Amniotic epithelial cell (primary cell): ENCODE measurements around the gene LHFPL6.

Source experiments
- DNase-seq: peaks from one replicate; pipeline ENCODE4 v3.0.0-alpha.2; 2010; ENCODE audit warnings: low read depth

LHFPL6 gene

DNA sequence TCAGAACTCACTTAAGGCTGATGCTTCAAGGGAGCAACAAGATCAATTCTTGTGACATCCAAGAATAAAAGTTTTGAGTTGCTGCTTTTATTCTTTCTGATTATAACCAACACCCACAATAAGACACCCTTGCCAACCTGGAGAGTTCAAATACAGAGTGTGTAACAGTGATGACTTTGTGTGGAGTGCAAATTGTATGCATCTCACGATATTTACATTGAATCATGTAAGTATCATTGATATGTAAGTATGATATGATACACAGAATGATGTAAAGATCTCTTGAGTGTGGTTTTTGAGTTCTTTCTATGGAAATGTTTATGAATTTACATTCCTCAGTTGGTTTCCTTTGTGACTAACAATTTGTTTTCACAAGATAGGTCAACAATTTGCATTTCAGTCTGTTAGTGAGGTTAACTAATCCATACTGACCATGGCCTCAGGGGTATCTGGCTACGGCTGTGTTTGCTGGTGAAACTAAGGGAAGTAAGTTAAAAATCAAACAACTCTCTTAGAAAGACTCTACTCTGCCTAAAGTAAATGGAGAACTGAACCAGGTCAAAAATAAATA, 12.4 kb downstream of the LHFPL6 start:
- DNase-seq, result no peak

DNA sequence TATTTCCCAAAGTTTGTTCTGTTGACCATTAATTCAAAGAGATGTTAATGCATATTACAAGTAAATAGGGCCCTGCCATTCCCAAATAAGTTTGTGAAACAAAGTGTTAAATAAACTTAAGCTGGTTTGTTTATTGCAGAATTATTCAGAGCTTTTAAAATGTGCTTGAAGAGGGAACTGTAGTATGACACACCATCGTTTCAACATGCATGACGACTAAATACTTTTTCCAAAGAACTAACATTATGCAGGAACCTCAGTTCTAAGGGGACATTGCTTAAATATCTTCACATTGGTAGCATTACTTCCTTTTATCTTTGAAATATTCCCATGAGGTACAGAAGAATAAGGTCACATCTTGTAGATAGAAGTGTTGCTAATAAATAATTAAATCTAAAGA, 14.6 kb downstream of the LHFPL6 start:
- peak; percentile 23 for DNase-seq

DNA sequence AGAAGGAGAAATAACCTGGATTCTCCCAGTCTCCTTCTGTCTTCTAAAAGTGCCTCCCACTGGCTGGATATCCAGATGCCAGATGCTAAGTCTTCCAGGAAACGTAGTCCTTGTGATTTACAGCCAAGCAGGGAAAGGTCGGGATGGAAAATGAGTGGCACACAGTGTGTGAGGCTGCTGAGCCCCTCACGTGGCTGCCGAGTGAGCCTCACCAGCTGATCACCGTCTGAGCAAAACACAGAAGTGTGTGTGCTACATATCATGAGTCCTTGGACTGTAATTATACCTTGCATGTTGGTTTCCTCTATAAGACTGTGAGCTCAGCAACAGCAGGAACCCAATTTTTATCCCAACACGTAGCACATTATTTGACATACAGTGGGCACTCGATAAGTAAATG, 15.1 kb downstream of the LHFPL6 start:
- DNase-seq, result no peak

DNA sequence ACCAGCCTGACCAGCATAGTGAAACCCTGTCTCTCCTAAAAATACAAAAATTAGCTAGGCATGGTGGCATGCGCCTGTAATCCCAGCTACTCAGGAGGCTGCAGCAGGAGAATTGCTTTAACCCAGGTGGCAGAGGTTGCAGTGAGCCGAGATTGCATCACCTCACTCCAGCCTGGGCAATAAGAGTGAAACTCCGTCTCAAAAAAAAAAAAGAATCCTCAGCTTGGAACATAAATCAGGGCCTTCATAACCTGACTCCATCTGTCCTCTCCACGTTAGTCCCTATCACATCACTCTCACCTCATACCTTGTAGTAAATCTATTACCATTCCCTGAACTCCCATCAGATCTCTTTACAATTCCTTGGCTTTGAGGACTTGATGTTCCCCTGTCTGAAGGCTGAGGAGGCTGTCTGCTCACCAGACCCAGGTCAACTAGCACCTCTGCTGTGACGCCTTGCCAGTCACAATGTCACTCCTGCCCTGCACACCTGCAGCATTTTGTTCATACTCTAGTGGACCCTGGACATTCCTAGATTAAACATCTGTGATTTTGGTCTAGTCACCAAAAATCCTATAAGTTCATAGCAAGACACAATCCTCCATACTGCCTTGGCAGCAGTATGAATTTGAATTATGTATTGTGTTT, 15.9 kb downstream of the LHFPL6 start:
- no peak for DNase-seq

DNA sequence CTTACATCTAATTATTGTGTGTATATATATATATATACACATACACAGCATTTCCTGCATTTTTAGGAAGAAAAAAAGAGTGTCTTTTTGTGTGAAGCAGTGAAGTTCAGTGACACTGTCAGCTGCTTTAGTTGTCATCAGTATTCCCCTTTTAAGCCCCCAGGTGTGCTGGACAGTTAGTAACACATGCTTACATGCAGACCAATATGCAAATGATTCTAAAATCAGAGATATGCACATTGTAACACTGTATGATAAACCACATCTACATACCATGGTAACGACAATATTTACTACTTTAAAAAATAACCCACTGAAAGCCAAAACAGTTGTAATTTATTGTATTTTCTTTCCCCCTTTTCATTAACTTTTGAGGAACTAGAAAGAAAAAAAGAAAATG, 16.8 kb downstream of the LHFPL6 start:
- DNase-seq, result no peak

DNA sequence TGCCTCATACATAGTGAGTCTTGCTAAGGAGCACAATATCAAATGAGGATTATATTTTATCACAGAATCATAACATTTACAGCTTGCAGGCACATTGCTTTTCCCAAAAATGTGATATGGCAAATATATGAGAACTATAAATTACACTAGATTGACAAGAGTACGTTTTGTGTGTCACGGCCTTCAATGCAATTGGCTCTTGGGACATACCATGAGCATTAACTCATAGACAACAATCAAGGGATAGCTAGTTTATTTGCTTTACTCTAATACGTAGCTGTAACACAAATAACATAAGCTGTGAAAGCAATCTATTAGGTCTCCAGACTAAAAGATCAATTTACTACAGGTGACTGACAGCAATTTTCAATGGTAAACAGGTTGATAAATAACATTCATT, 17.8 kb downstream of the LHFPL6 start:
- DNase-seq, result no peak

DNA sequence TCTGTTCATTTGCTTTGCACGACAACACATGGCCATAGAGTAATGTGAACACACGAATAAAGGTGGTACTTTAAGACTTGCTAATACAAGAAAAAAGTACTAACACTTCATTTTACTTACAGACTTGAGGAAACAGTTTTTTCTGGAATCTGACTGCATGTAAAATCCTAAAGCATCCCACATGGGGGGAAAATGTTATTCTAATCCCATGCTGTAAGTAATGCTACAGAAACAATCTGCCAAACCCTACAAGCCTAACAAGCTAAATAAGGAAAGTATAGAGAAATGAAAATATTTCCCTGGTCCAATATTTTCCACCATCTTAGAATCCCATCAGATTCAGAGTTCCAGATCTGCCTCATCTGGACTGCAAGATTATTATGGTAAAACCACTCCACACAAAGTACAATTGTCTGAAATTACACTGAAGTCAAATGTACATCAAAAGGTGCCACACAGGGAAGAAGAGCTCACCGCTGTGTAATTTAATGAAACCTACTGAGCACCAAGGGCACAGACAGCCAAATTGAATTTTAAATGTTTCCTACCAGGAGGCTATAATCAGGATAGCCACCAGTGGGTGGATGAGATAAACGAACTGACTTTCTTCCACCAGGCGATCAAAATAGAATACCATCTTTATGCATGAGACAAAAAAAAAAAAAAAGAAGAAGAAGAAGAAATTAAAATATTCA, 22.0 kb downstream of the LHFPL6 start:
- DNase-seq, result no peak

DNA sequence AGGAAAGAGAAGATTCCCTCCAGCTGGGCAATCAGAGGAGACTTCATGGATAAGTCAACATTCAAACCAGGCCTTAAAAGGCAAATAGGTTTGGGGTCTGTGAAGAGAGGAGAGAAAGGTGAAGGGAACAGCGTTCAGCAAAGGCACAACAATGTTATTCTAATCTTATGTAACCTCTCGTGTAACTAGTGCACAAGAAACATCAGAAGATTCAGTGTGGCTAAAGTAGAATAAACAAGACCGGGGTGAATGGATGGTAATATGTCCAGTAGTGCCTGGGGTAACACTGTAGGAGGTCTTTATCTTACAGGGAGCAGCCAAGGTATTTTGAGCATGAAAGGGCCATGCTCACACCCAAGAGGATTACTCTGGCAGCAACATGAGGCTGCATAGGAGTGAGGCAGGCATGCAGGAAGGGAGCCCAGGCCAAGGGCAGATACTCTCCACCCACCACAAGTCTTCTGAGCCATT, 24.1 kb downstream of the LHFPL6 start:
- no peak for DNase-seq

DNA sequence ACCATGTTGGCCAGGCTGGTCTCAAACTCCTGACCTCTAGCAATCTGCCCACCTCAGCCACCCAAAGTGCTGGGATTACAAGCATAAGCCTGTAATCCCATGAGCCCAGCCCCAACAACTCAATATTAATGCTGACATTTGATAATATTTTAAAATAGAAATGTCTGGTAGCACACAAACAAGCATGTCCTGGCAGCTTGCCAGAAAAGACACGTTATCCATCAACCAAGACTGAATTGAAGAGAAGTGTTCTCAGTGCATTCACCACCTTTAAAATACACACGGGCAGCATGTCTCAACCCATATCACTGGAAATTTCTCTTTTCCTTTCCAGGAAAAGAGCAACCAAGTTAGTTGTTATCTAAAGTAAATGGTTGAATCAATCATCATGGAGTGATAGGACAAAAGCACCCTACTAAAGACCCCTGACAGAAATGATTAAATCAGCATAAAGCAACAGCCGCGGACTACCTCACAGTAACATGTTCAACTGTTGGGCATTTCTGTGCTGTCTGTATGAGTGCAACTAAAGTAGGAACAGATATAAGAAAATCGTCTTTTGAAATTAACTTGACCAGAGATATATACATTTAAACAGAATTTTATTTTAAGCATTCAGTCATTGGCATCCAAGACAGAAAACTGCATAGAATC, 25.0 kb downstream of the LHFPL6 start:
- DNase-seq, result no peak

DNA sequence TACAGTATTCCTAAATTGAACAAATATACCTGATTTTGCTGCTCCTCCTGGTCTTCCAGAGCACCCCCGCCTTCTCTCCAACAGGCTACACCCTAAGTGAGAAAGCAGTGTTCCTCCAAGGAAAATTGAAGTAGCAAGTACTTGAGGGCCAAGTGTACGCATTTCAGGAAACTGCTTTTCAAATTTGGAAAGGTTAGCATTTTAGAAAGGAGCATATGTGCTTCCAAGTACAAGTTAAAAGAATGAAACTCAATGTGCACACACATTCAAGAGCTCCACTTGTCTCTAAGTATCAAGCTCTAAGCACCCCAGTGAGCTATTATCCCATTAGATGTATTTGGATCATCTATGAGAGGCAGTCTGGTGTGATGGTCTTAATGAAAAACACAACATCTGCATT, 25.8 kb downstream of the LHFPL6 start:
- DNase-seq, result no peak

DNA sequence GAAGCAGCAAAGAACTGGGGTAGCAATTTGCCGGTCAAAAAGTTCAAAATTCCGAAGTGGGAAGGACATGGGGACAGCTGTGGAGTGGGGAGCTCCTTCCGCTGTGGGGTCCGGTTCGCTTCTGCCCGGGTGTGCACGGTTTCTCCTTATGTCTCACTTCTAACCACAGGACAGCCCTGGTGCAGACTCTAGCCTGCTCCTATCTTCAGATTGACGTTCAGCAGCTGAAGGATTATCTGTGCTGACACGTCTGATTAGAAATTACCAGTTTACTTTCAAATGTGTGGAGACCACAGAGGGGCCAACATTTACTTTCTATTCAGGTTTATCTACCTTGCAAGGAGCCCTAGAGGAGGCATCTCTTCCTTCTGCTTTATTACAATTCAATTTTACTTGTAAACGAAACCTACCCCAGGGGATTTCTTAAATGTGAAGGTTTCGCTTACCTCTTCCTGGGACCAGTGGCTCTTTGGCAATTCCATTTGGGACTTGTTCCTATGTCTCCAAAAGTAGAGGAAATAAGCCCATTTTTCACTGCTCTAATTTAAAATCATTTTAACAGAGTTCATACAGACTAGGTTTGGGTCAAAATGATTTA, 27.3 kb downstream of the LHFPL6 start:
- no peak for DNase-seq

DNA sequence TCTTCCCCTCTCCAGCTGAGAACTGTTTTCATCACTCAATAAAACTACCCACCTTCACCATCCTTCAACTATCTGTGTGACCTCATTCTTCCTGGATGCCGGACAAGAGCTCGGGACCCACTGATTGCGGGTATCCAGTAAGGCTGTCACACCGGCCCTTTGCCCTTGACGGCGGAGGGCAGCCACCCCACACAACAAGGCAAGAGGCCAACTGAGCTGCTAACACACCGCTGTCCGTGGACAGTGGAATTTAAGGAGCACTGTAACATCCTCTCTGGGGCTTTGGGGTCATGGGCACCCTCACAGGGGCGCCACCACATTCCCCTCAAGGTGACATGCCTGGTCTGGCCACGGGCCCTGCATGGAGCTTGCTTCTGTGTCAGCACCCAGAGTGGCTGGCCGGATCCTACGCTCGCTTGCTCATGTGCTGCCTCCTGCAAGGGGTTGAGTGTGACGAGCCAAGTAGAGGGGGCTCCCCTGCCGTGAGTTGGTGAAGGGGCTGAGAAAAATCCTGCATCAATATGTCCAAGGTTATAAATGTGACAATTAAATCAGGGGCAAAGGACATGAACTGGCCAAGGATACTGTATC, 31.4 kb downstream of the LHFPL6 start:
- no peak for DNase-seq

DNA sequence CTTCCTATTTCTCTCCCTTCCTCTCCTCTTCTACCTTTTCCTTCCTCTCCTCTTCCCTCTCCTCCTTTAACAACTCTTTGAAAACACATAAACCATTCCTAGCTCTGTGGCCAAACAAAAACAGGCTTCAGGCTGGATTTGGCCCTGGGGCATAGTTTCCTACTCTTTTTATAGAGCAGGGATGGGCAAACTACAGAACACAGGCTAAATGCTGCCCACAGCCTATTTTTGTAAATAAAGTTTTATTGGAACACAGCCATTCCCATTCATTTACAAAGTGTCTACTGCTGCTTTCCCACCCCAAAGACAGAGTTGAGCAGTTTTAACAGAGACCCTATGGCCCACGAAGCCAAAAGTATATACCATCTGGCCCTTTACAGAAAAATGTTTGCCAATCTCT, 35.4 kb downstream of the LHFPL6 start:
- DNase-seq, result no peak

DNA sequence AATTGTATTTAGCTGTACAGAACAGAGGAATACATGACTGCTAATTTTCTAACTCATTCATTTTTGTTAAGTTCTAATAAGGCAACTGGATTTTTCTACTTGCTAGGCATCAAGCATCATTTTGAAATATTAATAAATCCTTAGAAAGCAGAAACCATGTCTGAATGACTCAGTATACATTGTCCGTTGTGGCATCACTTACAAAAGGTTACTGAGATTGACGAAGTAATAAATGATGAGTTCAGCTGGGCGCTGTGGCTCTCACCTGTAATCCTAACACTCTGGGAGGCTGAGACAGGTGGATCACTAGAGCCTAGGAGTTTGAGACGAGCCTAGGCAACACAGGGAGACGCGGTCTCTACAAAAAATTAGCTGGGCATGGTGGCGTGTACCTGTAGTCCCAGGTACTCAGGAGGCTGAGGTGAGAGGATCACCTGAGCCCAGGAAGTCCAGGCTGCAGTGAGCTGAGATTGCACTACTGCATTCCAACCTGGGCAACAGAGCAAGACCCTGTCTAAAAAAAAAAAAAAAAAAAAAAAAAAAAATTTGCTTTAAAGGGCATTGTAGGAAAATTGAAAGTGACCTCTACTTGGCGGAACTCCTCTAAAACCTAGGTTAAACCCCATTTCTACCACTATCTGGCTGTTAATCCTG, 36.6 kb downstream of the LHFPL6 start:
- DNase-seq, result no peak

DNA sequence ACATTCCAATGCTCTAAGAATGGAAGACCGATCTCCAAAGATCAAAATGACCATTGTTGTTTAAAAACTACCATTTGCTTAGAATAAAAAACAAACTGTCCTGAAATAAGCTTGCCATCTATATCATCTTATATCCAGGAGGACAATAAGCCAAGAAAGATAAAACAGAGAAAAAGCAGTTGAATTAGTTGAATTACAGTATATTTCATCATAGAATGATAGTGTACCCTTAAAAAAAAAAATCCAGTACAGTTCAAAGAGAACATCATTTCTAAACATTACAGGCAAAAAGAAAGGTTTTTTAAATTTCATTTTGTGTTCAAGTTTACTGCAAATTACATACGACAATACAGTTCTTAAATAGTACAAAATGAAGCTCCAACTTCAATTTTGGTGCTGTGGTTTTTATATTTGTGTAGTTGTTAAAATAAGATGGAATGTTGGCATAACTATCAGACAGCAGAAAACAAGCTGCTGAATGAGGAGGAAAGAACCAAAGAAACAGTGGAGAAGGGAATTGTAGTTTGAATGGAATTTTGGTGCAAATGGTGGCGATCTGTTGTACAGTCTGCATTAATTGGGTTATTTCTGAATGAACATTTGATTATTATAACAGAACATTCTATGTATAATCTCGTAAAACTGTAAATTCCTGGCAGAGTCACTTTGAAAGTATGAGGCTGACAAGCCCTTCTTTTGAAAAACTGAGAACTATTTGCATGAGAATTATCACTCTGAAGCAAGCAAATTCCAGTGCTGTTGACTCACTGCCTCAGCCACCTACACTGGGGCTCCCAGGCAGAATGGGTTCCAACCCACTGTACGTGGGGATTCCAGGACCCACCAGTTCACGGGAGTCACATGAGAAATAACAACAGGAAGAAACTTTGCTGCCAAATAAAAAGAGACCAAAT, 37.7 kb downstream of the LHFPL6 start:
- DNase-seq, result peak; percentile 90

DNA sequence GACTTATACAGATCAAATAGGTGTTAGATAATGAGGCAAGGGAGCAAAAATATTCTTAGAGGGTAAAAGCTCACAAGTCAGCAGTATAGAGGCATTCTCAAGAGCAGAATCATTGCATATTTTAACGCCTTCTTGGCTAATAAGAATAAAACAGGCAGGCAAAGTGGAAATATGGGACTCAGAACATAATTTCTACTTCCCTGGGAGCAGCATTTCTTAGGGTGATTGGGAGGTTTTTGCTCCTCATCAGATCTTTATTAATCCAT, 39.6 kb downstream of the LHFPL6 start:
- DNase-seq, result no peak

DNA sequence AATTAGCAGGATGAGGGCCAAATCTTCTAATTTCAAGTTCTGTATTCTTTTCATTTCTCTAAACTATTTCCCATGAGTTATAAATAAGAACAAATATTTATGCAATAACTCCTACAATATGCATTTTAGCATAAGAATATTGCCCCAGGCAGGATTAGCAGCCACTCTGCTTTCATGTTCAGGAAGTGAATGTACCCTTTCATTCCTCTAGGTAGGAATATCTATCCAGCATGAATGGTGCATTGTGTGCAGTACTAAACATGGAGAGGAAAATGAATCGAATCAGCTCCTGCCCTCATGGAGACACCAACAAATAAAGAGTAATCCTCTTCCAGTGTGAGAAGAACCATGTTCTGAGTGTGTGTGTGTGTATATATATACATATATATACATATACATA, 41.0 kb downstream of the LHFPL6 start:
- DNase-seq, result no peak

DNA sequence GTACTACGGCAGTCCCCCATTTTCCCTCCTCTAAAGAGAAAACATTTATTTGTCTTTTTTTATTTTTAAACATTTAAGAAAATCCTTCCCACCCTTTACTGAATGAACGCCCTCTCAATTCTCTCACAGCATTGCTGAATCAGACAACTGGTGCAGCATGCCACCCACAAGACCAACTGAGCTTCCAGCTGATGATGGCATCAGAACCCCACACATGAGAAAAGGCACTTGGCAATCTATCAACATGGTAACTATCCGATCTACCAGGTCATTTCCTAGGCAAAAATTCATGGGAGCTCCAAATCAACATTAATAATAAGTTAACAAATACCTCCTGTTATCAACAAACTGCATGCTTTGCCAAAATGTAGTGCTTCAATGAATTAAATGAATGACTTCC, 43.1 kb downstream of the LHFPL6 start:
- DNase-seq, result no peak

DNA sequence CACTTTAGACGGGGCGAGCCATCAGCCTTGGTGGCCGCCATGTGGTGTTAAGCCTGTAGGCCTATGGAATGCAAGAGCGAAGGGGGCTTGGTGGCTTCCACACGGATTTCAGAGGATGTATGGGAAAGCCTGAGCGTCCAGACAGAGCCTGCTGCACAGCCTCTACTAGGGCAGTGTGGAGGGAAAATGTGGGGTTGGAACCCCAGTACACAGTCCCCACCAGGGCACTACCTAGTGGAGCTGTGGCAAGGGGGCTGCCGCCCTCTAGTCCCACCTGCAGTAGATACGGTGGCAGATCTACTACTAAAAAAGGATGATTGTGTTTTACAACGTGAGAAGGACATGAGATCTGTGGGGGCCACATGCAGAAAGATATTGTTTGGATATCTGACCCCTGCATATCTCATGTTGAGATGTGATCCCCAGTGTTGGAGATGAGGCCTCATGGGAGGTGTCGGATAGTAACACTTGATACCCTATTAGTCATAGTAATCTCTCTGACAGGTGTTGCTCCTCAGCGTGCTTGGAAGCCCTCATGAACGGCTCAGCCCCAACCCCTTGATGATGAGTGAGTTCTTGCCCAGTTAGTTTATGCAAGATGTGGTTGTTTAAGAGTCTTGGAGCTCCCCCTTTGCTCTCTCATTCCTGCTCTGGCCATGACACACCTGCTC, 45.6 kb downstream of the LHFPL6 start:
- no peak for DNase-seq

DNA sequence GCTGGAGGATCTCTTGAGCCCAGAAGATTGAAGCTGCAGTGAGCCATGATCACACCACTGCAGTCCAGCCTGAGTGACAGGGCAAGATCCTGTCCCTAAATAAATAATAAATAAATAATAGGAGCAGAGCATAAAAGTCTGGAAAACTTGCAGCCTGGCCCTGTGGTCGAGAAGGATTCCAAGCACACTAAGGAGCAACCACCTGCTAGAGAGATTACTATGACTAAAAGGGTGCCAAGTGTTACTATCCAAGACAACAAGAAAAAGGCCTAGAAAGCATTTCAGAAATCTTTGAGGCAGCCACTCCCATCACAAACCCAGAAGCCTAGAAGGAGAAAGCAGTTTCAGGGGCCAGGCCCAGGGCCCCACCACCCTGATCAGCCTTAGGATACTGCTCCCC, 46.1 kb downstream of the LHFPL6 start:
- DNase-seq, result no peak
